Muscle of leg (tissue), 11 donors: ENCODE data around the gene FOXL3. TPM values are rescaled to one million over a fixed set of nuclear protein-coding genes. Genes with fewer than 3 reads are reported as not detected.

Source experiments
- DNase-seq: peaks from one replicate; pipeline ENCODE4 v3.0.0; 2013
- H3K27ac ChIP-seq: one replicate; pipeline ENCODE4 v1.5.1; 2013; ENCODE audit warnings: mild to moderate bottlenecking, low read length, control low read depth
- H3K27me3 ChIP-seq: one replicate; pipeline ENCODE4 v1.6.1; 2013; ENCODE audit warnings: low read length; ENCODE audit not compliant: control insufficient read depth, insufficient read depth
- H3K36me3 ChIP-seq: one replicate; pipeline ENCODE4 v1.6.1; 2013; ENCODE audit warnings: low read length; ENCODE audit not compliant: control insufficient read depth, insufficient read depth
- H3K4me1 ChIP-seq: one replicate; pipeline ENCODE4 v1.6.1; 2013; ENCODE audit warnings: low read length; ENCODE audit not compliant: control insufficient read depth, insufficient read depth
- H3K4me3 ChIP-seq: one replicate; pipeline ENCODE4 v1.5.1; 2013; ENCODE audit warnings: low read length, control low read depth
- H3K9me3 ChIP-seq: replicated peaks from 2 replicates; pipeline ENCODE4 v1.6.1; 2013; ENCODE audit warnings: low read depth, low read length; ENCODE audit not compliant: control insufficient read depth
- WGBS: methylation state at CpG from one replicate; pipeline ENCODE4 v1.1.5; 2013; ENCODE audit warnings: missing lambda C conversion rate; ENCODE audit not compliant: insufficient coverage; 5-methylcytosine and 5-hydroxymethylcytosine counted together
- polyA plus RNA-seq, 8 donors: library from polyadenylated mRNA; unstranded; fragments of 120-200 nt; gene quantifications; one replicate each; pipeline versions ENCODE4 v1.2.1 to v1.2.3, GENCODE V29; 2013; ENCODE audit warnings: inconsistent platforms in 1 of 8, low replicate concordance in 1 of 8; ENCODE audit not compliant: insufficient read length in 8 of 8, insufficient read depth in 1 of 8
- total RNA-seq: library from RNA; stranded (reverse); fragments of 120-200 nt; gene quantifications from one replicate; pipeline ENCODE4 v1.2.4, GENCODE V29; 2013

The FOXL3 gene
- total and polyA plus RNA-seq, 9 donors, result not detected

GRCh38 chr7:254337-255037 is 35.5 kb upstream of the FOXL3 start:
- 93% methylated on average over 20 of the region's 31 CpGs for WGBS
- no peak overlapping the region for H3K4me3 ChIP-seq
- H3K4me1 ChIP-seq, result peaks cover 21% of the 10 kb centered on the region
- no peak overlapping the region for H3K27ac ChIP-seq
- no peaks in the 10 kb centered on the region for H3K27me3 ChIP-seq
- H3K36me3 ChIP-seq, result peaks cover 72% of the 10 kb centered on the region
- no peak for DNase-seq
- H3K9me3 ChIP-seq, result no peaks in the 10 kb centered on the region

DNA sequence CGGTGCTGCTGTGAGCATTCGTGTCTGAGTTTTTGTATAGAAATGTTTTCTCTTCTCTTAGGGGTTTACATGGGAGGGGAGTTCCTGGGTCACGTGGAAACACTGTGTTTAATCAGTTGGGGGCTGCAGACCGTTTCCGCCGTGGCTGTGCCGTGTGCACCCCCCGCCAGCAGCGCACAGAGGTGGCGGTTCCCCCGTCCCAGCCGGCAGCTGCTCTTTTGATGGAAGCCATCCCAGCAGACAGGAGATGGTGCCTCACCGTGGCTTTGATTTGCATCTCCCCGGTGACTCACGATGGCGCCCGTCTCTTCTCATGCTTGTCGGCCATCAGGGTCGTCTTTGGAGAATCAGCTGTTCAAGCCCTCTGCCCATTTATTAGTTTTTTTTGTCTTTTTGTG is 34.9 kb upstream of the FOXL3 start:
- H3K36me3 ChIP-seq, result peaks cover 76% of the 10 kb centered on the region
- no peak overlapping the region for H3K27ac ChIP-seq
- H3K4me1 ChIP-seq, result peaks cover 21% of the 10 kb centered on the region
- no peaks in the 10 kb centered on the region for H3K9me3 ChIP-seq
- H3K4me3 ChIP-seq, result no peak overlapping the region
- DNase-seq, result no peak
- 94% methylated on average over 11 of the region's 19 CpGs for WGBS
- H3K27me3 ChIP-seq, result no peaks in the 10 kb centered on the region

GRCh38 chr7:255721-256361 is 34.1 kb upstream of the FOXL3 start:
- Histone ChIP-seq H3K4me3 (no peak overlapping the region), H3K9me3 (no peaks in the 10 kb centered on the region), H3K27ac (no peak overlapping the region), H3K27me3 (no peaks in the 10 kb centered on the region), H3K4me1 (peaks cover 21% of the 10 kb centered on the region), H3K36me3 (peaks cover 76% of the 10 kb centered on the region)
- no peak for DNase-seq
- 93% methylated on average over 43 of the region's 44 CpGs for WGBS

GRCh38 chr7:256461-256940 is 33.5 kb upstream of the FOXL3 start:
- H3K4me1 ChIP-seq, result peaks cover 21% of the 10 kb centered on the region
- peaks cover 3% of the 10 kb centered on the region for H3K9me3 ChIP-seq
- peaks cover 82% of the 10 kb centered on the region for H3K36me3 ChIP-seq
- DNase-seq, result no peak
- no peak overlapping the region for H3K4me3 ChIP-seq
- WGBS, result 96% methylated on average over 38 of the region's 38 CpGs
- H3K27me3 ChIP-seq, result no peaks in the 10 kb centered on the region
- H3K27ac ChIP-seq, result no peak overlapping the region

DNA sequence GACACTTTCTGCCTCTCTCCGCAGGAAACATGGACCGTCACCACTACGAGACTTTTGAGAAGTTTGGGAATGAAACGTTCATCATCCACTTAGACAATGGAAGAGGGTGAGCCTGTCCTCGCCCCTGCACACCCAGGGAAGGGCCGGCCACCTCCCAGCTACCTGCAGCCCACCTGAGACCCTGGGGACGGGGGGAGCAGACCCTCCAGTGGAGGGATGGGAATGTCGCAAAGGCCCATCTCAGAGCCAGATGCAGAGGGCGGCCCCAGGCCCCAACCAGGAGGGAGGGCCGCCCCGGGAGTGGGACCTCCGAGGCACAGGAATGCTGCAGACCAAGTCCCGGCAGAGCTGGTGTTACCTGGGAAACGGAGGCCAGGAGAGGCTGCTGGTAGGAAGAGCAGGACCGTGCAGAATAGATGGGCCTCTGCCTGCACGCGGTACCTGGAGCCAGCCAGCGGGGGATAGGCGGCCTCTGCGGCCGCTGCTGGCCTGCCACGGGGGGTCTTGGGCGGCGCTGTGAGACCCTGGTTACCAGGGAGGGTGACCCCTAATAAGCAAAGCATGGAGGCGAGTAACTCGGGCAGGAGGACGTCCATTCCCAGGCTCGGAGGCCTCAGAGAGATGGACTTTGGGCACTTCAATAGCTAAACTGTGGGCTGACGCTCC is 32.9 kb upstream of the FOXL3 start:
- DNase-seq, result no peak
- peaks cover 10% of the 10 kb centered on the region for H3K9me3 ChIP-seq
- peaks cover 21% of the 10 kb centered on the region for H3K4me1 ChIP-seq
- 93% methylated on average over 24 of the region's 29 CpGs for WGBS
- no peak overlapping the region for H3K4me3 ChIP-seq
- no peaks in the 10 kb centered on the region for H3K27me3 ChIP-seq
- peaks cover 80% of the 10 kb centered on the region for H3K36me3 ChIP-seq
- no peak overlapping the region for H3K27ac ChIP-seq

DNA sequence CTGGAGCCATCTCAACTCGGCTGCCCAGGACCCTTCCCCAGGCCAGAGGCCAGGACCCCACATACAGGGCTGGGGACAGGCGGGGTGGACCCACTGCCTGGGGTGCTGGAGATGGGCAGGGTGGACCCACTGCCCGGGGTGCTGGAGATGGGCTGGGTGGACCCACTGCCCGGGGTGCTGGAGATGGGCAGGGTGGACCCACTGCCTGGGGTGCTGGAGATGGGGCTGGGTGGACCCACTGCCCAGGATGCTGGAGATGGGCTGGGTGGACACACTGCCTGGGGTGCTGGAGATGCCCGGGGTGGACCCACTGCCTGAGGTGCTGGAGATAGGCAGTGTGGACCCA is 32.4 kb upstream of the FOXL3 start:
- 93% methylated on average over 5 of the region's 5 CpGs for WGBS
- DNase-seq, result no peak
- H3K27ac ChIP-seq, result no peak overlapping the region

GRCh38 chr7:258476-259190 is 31.3 kb upstream of the FOXL3 start:
- Histone ChIP-seq H3K4me3 (no peak overlapping the region), H3K4me1 (peaks cover 7% of the 10 kb centered on the region), H3K27me3 (no peaks in the 10 kb centered on the region), H3K9me3 (peaks cover 16% of the 10 kb centered on the region), H3K27ac (no peak overlapping the region), H3K36me3 (peaks cover 73% of the 10 kb centered on the region)
- WGBS, result 90% methylated on average over 28 of the region's 31 CpGs
- no peak for DNase-seq

More for the DNA sequence above, 32.4 kb upstream of the FOXL3 start:
- Histone ChIP-seq H3K36me3 (peaks cover 77% of the 10 kb centered on the region), H3K27me3 (no peaks in the 10 kb centered on the region), H3K4me1 (peaks cover 18% of the 10 kb centered on the region), H3K4me3 (no peak overlapping the region), H3K9me3 (peaks cover 15% of the 10 kb centered on the region)

- Histone ChIP-seq H3K27me3 (no peaks in the 10 kb centered on the region), H3K27ac (no peak overlapping the region), H3K36me3 (peaks cover 72% of the 10 kb centered on the region), H3K4me3 (no peak overlapping the region), H3K4me1 (peaks cover 2% of the 10 kb centered on the region), H3K9me3 (peaks cover 16% of the 10 kb centered on the region)
- DNase-seq, result no peak
- 94% methylated on average over 15 of the region's 15 CpGs for WGBS
Measured at GRCh38 chr7:259191-259505, 30.8 kb upstream of the FOXL3 start.

DNA sequence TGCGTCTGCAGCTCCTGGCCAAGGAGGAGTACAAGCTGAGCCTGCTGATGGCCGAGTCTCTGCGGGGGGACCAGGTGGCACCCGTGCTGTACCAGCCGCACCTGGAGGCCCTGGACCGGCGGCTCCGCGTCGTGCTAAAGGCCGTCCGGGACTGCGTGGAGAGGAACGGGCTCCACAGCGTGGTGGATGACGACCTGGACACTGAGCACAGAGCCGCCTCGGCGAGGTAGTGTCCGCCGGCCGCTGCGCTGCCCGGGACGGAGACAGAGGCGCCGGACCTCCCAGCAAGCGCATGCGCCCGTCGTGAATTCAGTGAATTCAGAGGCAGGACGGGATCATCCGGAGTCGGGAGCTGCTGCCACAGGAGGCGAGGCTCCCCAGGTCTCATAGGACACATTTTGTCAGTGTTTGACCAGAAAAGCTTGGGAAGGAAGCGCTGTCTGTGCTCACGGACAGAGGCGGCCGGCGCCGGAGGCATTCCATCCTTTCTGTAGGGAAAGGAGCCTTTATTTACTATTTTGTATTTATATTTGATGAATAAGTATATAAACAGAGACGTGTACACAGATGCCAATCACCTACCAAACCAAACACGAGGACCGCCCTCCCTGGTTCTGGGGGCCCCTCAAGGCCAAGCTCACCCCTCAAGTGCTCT is 30.1 kb upstream of the FOXL3 start:
- H3K4me1 ChIP-seq, result no peaks in the 10 kb centered on the region
- H3K4me3 ChIP-seq, result no peak overlapping the region
- no peak for DNase-seq
- peaks cover 66% of the 10 kb centered on the region for H3K36me3 ChIP-seq
- H3K27ac ChIP-seq, result no peak overlapping the region
- H3K9me3 ChIP-seq, result peaks cover 16% of the 10 kb centered on the region
- 96% methylated on average over 37 of the region's 44 CpGs for WGBS
- no peaks in the 10 kb centered on the region for H3K27me3 ChIP-seq
